ENCODE results near the gene PCGF5.

PCGF5 gene

GRCh38 chr10:91242940-91243339 lies 22.5 kb downstream of the PCGF5 start:
- H3K4me3 ChIP-seq (ENCODE audit: control insufficient read depth, low read depth, low read length) = no peak overlapping the region
- TF ChIP-seq CTCF (conservative IDR thresholded peaks at IDR 0.05; ENCODE audit: control insufficient read depth, insufficient read depth, low read depth, low read length) = no peak
- no peak for DNase-seq (ENCODE audit: low read depth)

DNA sequence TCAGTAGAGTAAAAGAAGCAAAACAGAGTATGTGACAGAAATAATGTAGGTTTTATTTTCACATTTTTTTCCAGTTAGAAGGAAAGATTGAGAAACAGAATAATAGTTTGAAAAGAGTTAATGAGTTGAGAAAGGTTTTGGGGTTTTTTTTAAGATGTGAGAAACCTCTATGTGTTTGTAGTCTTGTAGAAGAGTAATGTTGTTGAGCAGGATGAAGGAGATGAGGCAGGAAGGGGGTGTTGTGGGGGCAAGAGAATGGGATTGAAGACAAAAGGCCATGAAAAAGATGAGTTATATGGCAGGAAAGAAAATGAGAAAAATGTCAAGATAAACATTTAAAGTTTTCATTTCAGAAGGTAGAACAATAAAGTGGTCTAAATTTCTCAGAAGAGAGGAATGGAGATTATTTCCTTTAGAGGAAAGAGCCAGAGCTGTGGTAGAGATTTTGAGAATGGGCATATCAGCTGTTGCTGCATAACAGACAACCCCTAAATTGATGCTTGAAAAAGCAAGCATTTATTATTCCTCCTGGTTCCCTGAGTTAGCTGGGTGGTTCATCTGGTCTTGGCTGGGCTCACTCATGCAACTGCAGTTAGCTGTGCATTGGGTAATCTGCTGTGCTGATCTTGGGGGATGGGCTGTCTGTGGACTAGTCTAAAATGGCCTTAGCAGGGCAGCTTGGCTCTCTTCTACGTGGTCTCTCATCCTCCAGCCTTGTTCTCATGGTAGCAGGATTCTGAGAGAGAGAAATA lies 27.1 kb downstream of the PCGF5 start:
- peak; percentile 37 for DNase-seq (ENCODE audit: low read depth)
- no peak for TF ChIP-seq CTCF (conservative IDR thresholded peaks at IDR 0.05; ENCODE audit: control insufficient read depth, insufficient read depth, low read depth, low read length)
- H3K4me3 ChIP-seq (ENCODE audit: control insufficient read depth, low read depth, low read length) = no peak overlapping the region

DNA sequence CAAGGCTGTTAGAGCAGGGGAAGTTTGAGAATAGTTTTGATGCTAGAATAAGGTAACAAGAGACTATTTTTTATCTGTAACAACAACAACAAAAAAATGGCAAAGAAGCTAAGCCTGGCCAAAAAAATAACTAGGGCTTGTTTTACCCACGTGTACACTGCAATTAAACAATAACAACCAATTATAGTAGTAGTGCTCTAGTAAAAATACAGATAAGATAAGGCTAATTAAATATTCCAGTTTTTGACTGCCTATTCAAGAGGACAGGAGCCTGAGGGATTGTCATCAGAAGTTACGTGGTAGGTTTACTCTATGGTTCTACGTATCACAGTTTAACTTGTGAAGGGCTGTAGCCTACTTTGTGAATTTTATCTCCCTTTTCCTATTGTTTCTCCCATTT lies 29.2 kb downstream of the PCGF5 start:
- DNase-seq (ENCODE audit: low read depth) = no peak
- no peak overlapping the region for H3K4me3 ChIP-seq (ENCODE audit: control insufficient read depth, low read depth, low read length)
- TF ChIP-seq CTCF (conservative IDR thresholded peaks at IDR 0.05; ENCODE audit: control insufficient read depth, insufficient read depth, low read depth, low read length) = no peak

DNA sequence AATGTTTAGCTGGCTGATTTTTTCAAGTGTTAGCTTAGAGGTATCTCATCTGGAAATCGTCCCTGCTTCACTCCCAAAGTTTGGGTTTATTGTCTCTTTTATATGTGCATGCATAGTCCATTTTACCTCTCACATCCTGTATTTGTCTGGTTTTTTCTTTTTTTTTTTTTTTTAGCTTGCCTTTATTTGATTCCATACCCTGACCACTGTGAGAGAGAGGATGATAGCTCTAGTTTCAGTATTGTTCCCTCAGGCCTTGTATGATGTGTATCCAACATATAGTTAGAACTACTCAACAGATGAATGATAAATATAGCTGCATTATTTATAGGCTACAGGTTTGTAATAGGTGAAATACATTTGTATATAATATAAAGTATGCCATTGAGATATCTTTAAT lies 29.9 kb downstream of the PCGF5 start:
- no peak for TF ChIP-seq CTCF (conservative IDR thresholded peaks at IDR 0.05; ENCODE audit: control insufficient read depth, insufficient read depth, low read depth, low read length)

DNA sequence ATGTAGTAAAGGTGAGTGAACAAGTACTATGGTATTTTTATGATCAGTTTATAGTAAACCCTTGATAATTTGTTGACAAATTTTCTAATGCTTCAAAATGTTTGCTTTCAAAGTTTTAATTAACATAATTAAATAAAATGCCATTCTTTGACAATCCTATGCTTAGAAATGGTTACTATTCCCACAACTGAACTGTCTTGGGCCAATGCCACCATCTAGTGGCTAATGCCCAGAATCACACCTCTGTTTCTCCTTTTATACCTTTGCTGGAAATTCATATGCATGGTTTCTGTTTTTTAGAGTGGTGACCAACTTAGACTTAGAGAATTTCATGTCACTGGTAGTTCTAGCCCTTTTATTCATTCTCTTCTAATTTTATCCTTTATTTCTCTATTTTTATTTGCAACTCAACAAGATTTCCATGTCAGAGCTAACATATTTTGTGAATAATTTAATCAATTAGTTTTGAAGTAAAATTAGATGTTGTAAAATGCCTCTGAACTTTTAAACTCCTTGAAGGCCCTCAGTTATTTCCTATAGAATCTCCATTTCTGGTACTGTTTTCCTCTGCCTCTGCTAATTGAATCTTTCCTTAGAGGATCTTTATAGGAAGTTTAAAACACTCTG lies 31.1 kb downstream of the PCGF5 start:
- DNase-seq (ENCODE audit: low read depth) = peak; percentile 66
- TF ChIP-seq CTCF (conservative IDR thresholded peaks at IDR 0.05; ENCODE audit: control insufficient read depth, insufficient read depth, low read depth, low read length) = peak; percentile 96
- no peak overlapping the region for H3K4me3 ChIP-seq (ENCODE audit: control insufficient read depth, low read depth, low read length)

More for the DNA sequence above, 29.9 kb downstream of the PCGF5 start:
- no peak for DNase-seq (ENCODE audit: low read depth)
- H3K4me3 ChIP-seq (ENCODE audit: control insufficient read depth, low read depth, low read length) = no peak overlapping the region

GRCh38 chr10:91253300-91253699 lies 32.8 kb downstream of the PCGF5 start:
- H3K4me3 ChIP-seq (ENCODE audit: control insufficient read depth, low read depth, low read length) = no peak overlapping the region
- no peak for TF ChIP-seq CTCF (conservative IDR thresholded peaks at IDR 0.05; ENCODE audit: control insufficient read depth, insufficient read depth, low read depth, low read length)
- DNase-seq (ENCODE audit: low read depth) = no peak
